ENCODE results near the gene KCTD2.
A peak's percentile ranks its signal among the peaks of the same experiment; 100 is the strongest.
"Not testable (repeated sequence)": the region's sequence is repeated elsewhere in the genome, so short reads cannot be mapped to it uniquely, and the experiment has no call there.

KCTD2 gene

GRCh38 chr17:75011401-75012095 lies 35.5 kb upstream of the KCTD2 start:
- peak overlapping the region; percentile 91 for H3K27ac Mint-ChIP-seq
- peaks cover 16% of the 10 kb centered on the region for H3K36me3 Mint-ChIP-seq
- peaks cover 34% of the 10 kb centered on the region for H3K4me1 Mint-ChIP-seq
- H3K9me3 Mint-ChIP-seq: no peaks in the 10 kb centered on the region
- peaks cover 2% of the 10 kb centered on the region for H3K27me3 Mint-ChIP-seq
- ATAC-seq: no peak
- peak overlapping the region; percentile 87 for H3K4me3 Mint-ChIP-seq

- no peaks in the 10 kb centered on the region for H3K27me3 Mint-ChIP-seq
- peak overlapping the region; percentile 87 for H3K4me3 Mint-ChIP-seq
- peak overlapping the region; percentile 91 for H3K27ac Mint-ChIP-seq
- H3K36me3 Mint-ChIP-seq: peaks cover 16% of the 10 kb centered on the region
- no peaks in the 10 kb centered on the region for H3K9me3 Mint-ChIP-seq
- no peak for ATAC-seq
- H3K4me1 Mint-ChIP-seq: peaks cover 34% of the 10 kb centered on the region
These were observed 35.0 kb upstream of the KCTD2 start for GRCh38 chr17:75012096-75012345.

GRCh38 chr17:75012346-75013091 lies 34.5 kb upstream of the KCTD2 start, which contains the start of gene MRPL58:
Gene MRPL58, plus strand, starts transcription at chr17:75012670. Its CDS starts 17 bp downstream, at chr17:75012687.
- Mint-ChIP-seq H3K27ac (peak within 1 kb of the TSS; percentile 91), H3K4me1 (peaks cover 34% of the 10 kb centered on the region), H3K36me3 (peaks cover 16% of the 10 kb centered on the region), H3K27me3 (no peaks in the 10 kb centered on the region), H3K9me3 (no peaks in the 10 kb centered on the region), H3K4me3 (peak within 1 kb of the TSS; percentile 87)
- peak; percentile 95 for ATAC-seq

- Mint-ChIP-seq H3K4me1 (peaks cover 34% of the 10 kb centered on the region), H3K27ac (peak overlapping the region; percentile 91), H3K36me3 (peaks cover 16% of the 10 kb centered on the region), H3K27me3 (no peaks in the 10 kb centered on the region), H3K4me3 (peak overlapping the region; percentile 87), H3K9me3 (no peaks in the 10 kb centered on the region)
- no peak for ATAC-seq
These were observed 33.9 kb upstream of the KCTD2 start for GRCh38 chr17:75013092-75013559.

- Mint-ChIP-seq H3K9me3 (no peaks in the 10 kb centered on the region), H3K36me3 (peaks cover 56% of the 10 kb centered on the region), H3K27ac (no peak overlapping the region), H3K4me1 (peaks cover 15% of the 10 kb centered on the region), H3K27me3 (no peaks in the 10 kb centered on the region), H3K4me3 (no peak overlapping the region)
- no peak for ATAC-seq
These were observed 27.9 kb upstream of the KCTD2 start for GRCh38 chr17:75019146-75019545.

GRCh38 chr17:75019710-75020109 lies 27.3 kb upstream of the KCTD2 start:
- Mint-ChIP-seq H3K4me3 (no peak overlapping the region), H3K36me3 (peaks cover 56% of the 10 kb centered on the region), H3K4me1 (peaks cover 13% of the 10 kb centered on the region), H3K27me3 (no peaks in the 10 kb centered on the region), H3K9me3 (no peaks in the 10 kb centered on the region), H3K27ac (no peak overlapping the region)
- no peak for ATAC-seq

GRCh38 chr17:75020331-75021110 lies 26.5 kb upstream of the KCTD2 start:
- H3K27me3 Mint-ChIP-seq: no peaks in the 10 kb centered on the region
- no peak for ATAC-seq

GRCh38 chr17:75024686-75025397 lies 22.2 kb upstream of the KCTD2 start:
- Mint-ChIP-seq H3K4me1 (no peaks in the 10 kb centered on the region), H3K27ac (no peak overlapping the region), H3K9me3 (peaks cover 3% of the 10 kb centered on the region), H3K36me3 (peaks cover 46% of the 10 kb centered on the region), H3K4me3 (no peak overlapping the region), H3K27me3 (no peaks in the 10 kb centered on the region)
- no peak for ATAC-seq

More at GRCh38 chr17:75020331-75021110, 26.5 kb upstream of the KCTD2 start:
- Mint-ChIP-seq H3K9me3 (no peaks in the 10 kb centered on the region), H3K4me3 (no peak overlapping the region), H3K36me3 (peaks cover 55% of the 10 kb centered on the region), H3K27ac (no peak overlapping the region), H3K4me1 (peaks cover 6% of the 10 kb centered on the region)

- not testable (repeated sequence) for H3K27ac Mint-ChIP-seq, H3K4me3 Mint-ChIP-seq, ATAC-seq, H3K9me3 Mint-ChIP-seq, H3K27me3 Mint-ChIP-seq, H3K4me1 Mint-ChIP-seq
- H3K36me3 Mint-ChIP-seq: peaks cover 42% of the 10 kb centered on the region
These were observed 21.7 kb upstream of the KCTD2 start for GRCh38 chr17:75025398-75025734.

- H3K9me3 Mint-ChIP-seq, H3K27me3 Mint-ChIP-seq, ATAC-seq, H3K4me1 Mint-ChIP-seq, H3K27ac Mint-ChIP-seq, H3K4me3 Mint-ChIP-seq: not testable (repeated sequence)
- peaks cover 30% of the 10 kb centered on the region for H3K36me3 Mint-ChIP-seq
These were observed 20.4 kb upstream of the KCTD2 start for GRCh38 chr17:75026650-75027049.

GRCh38 chr17:75030161-75030560 lies 16.9 kb upstream of the KCTD2 start:
- Mint-ChIP-seq H3K36me3 (peaks cover 3% of the 10 kb centered on the region), H3K4me3 (no peak overlapping the region), H3K27me3 (no peaks in the 10 kb centered on the region), H3K9me3 (peaks cover 6% of the 10 kb centered on the region), H3K27ac (no peak overlapping the region), H3K4me1 (peaks cover 33% of the 10 kb centered on the region)
- ATAC-seq: no peak

GRCh38 chr17:75031972-75032719 lies 14.9 kb upstream of the KCTD2 start:
- peak; percentile 57 for ATAC-seq
- peak overlapping the region; percentile 74 for H3K4me3 Mint-ChIP-seq
- peak overlapping the region; percentile 14 for H3K27ac Mint-ChIP-seq
- peaks cover 36% of the 10 kb centered on the region for H3K4me1 Mint-ChIP-seq
- no peaks in the 10 kb centered on the region for H3K27me3 Mint-ChIP-seq
- peaks cover 5% of the 10 kb centered on the region for H3K36me3 Mint-ChIP-seq
- H3K9me3 Mint-ChIP-seq: peaks cover 3% of the 10 kb centered on the region

GRCh38 chr17:75032720-75033280 lies 14.2 kb upstream of the KCTD2 start:
- H3K4me1 Mint-ChIP-seq: peaks cover 36% of the 10 kb centered on the region
- ATAC-seq: no peak
- peak overlapping the region; percentile 74 for H3K4me3 Mint-ChIP-seq
- peaks cover 5% of the 10 kb centered on the region for H3K36me3 Mint-ChIP-seq
- peak overlapping the region; percentile 14 for H3K27ac Mint-ChIP-seq
- H3K9me3 Mint-ChIP-seq: peaks cover 3% of the 10 kb centered on the region
- no peaks in the 10 kb centered on the region for H3K27me3 Mint-ChIP-seq
